Measurements from ENCODE around the gene PCDHGC5. TPM values are rescaled to one million over a fixed set of nuclear protein-coding genes. Genes with fewer than 3 reads are reported as not detected.

PCDHGC5 gene
- total and polyA plus RNA-seq, 2 of the 8 experiments (the other 6 are each of a cell fraction or from before 2014, with no cell fraction given), result 0.41 to 1.1 TPM

GRCh38 chr5:141506381-141507155 lies 17.7 kb downstream of the PCDHGC5 start:
- Histone ChIP-seq H3K9me3 (ENCODE audit: insufficient read depth in 2 of 2, low read depth in 1 of 2, low read length in 1 of 2) (no peaks in the 10 kb centered on the region), H3K23me2 (ENCODE audit: low read depth, low read length) (no peaks in the 10 kb centered on the region; the same call in 1 of the 2 replicates), H4K91ac (replicated peaks; ENCODE audit: insufficient read length, low read length) (no peak overlapping the region), H2BK12ac (ENCODE audit: low read depth, low read length) (no peak overlapping the region), H3K9ac (replicated peaks in 1 of 4; ENCODE audit: extremely low read depth in 1 of 4, low read depth in 3 of 4, low read length in 3 of 4) (no peak overlapping the region), H3K4me2 (ENCODE audit: insufficient read depth in 1 of 2, low read depth in 2 of 2, low read length in 2 of 2) (no peak overlapping the region), H4K8ac (ENCODE audit: extremely low read depth, insufficient read depth, low read length) (no peak overlapping the region), H2BK20ac (ENCODE audit: low read length) (no peak overlapping the region), H2BK120ac (replicated peaks; ENCODE audit: low read depth, low read length) (no peak overlapping the region), H3K27ac (ENCODE audit: low read depth, low read length) (no peak overlapping the region), H3K4ac (replicated peaks; ENCODE audit: insufficient read length, low read depth, low read length) (no peak overlapping the region), H2AFZ (ENCODE audit: low read length) (no peak overlapping the region), H2AK5ac (ENCODE audit: low read depth, low read length) (no peak overlapping the region), H3K79me2 (ENCODE audit: control insufficient read depth in 1 of 2, insufficient read depth in 2 of 2, low read length in 2 of 2) (no peaks in the 10 kb centered on the region), H2BK15ac (ENCODE audit: low read length) (no peak overlapping the region), H3K79me1 (ENCODE audit: low read depth, low read length) (no peaks in the 10 kb centered on the region), H3K18ac (ENCODE audit: extremely low read depth, low read length) (no peak overlapping the region), H3K27me3 (replicated peaks in 1 of 4; ENCODE audit: control insufficient read depth in 3 of 4, extremely low read depth in 1 of 4, insufficient read depth in 3 of 4, low read length in 3 of 4) (no peaks in the 10 kb centered on the region), H3K4me3 (ENCODE audit: extremely low read depth in 1 of 4, insufficient read depth in 2 of 4, low read depth in 3 of 4, low read length in 4 of 4) (no peak overlapping the region), H3K14ac (ENCODE audit: insufficient read length) (no peak overlapping the region), H4K5ac (ENCODE audit: insufficient read length, low read depth, low read length) (no peak overlapping the region), H3K56ac (replicated peaks; ENCODE audit: insufficient read length, low read depth, low read length) (no peak overlapping the region), H2BK5ac (ENCODE audit: low read depth, low read length) (no peak overlapping the region), H3K4me1 (replicated peaks in 1 of 4; ENCODE audit: control insufficient read depth in 3 of 4, insufficient read depth in 4 of 4, low read length in 3 of 4) (peaks cover 4 to 14% (median 9%) of the 10 kb centered on the region in 4 experiments), H3K23ac (ENCODE audit: insufficient read length) (no peak overlapping the region), H3K36me3 (ENCODE audit: control insufficient read depth in 2 of 4, insufficient read depth in 4 of 4, low read length in 3 of 4) (peaks cover 0 to 7% (median 3%) of the 10 kb centered on the region in 4 experiments; a peak in 3 of 8 replicates), H4K20me1 (replicated peaks in 1 of 2; ENCODE audit: control insufficient read depth in 1 of 2, insufficient read depth in 2 of 2, low read length in 2 of 2) (no peaks in the 10 kb centered on the region)
- FAIRE-seq (no peak), DNase-seq (ENCODE audit: low read depth in 1 of 2, low spot score in 2 of 2) (no peak)
- ChIA-PET CTCF (ENCODE audit: partially characterized antibody) (interaction anchor here (0.7 to 50.9 kb wide), 17 partner anchors 5 to 325 kb away, joined by 3 to 1236 read pairs (median 16); partner anchors contain the start of genes PCDHB10, PCDHB14, PCDHB15 and PCDHB16), POLR2A (ENCODE audit: partially characterized antibody) (interaction anchor here (0.7 to 1.1 kb wide), 2 partner anchors 8 to 22 kb away, joined by 3 to 4 read pairs; partner anchors contain the start of gene PCDHGC4)
- 87% methylated on average over 7 of the region's 8 CpGs; no CpG with 5 or more reads in 1 of the 2 experiments for WGBS, 2 experiments (ENCODE audit: extremely low coverage in 1 of 2, insufficient coverage in 1 of 2, insufficient read length in 1 of 2, insufficient replicate concordance in 2 of 2, low coverage in 1 of 2, low lambda C conversion rate in 2 of 2, missing lambda C conversion rate in 1 of 2)
- TF ChIP-seq JUND (IDR thresholded peaks at IDR 0.05; ENCODE audit: low read length) (no peak), NANOG (IDR thresholded peaks at IDR 0.05; ENCODE audit: insufficient read depth, low read depth, low read length, poor library complexity, severe bottlenecking) (no peak), EGR1 (IDR thresholded peaks at IDR 0.05; ENCODE audit: borderline replicate concordance, low read depth, low read length) (no peak), BCL11A (IDR thresholded peaks at IDR 0.05; ENCODE audit: low read depth in 2 of 2, low read length in 2 of 2) (no peak), TBP (IDR thresholded peaks at IDR 0.05; ENCODE audit: low read depth, low read length) (no peak), SIX5 (IDR thresholded peaks at IDR 0.05; ENCODE audit: low read depth, low read length) (no peak)

Measured in H1 (cell line).